Neural cell (in vitro differentiated cells): ENCODE measurements around the gene BTG2. TPM values are rescaled to one million over a fixed set of nuclear protein-coding genes. Genes with fewer than 3 reads are reported as not detected.

ENCODE experiments used
- H2AFZ ChIP-seq: fragments of 200-600, 300-800 bp; sonication (generic), shearing (Covaris generic); 2 replicates; pipeline ENCODE4 v1.6.0; 2014; ENCODE audit warnings: low read depth, mild to moderate bottlenecking, antibody characterized with exemption, low read length, moderate library complexity
- H3F3A ChIP-seq: fragments of 200-600 bp; shearing (Covaris generic); 2 replicates; pipeline ENCODE4 v1.6.1; 2016; ENCODE audit warnings: mild to moderate bottlenecking, moderate library complexity, mixed read lengths, antibody characterized with exemption, low read length; ENCODE audit not compliant: insufficient read depth, poor library complexity, severe bottlenecking
- H3K27ac ChIP-seq: fragments of 200-600, 300-800 bp; sonication (generic), shearing (Covaris generic); 2 replicates; pipeline ENCODE4 v1.5.1; 2014; ENCODE audit warnings: mild to moderate bottlenecking, low read length, moderate library complexity
- H3K27me3 ChIP-seq: fragments of 300-800, 200-600 bp; sonication (generic), shearing (Covaris generic); 2 replicates; pipeline ENCODE4 v1.6.0; 2014; ENCODE audit warnings: mild to moderate bottlenecking, low read depth, low read length, moderate library complexity; ENCODE audit not compliant: insufficient read depth
- H3K36me3 ChIP-seq: fragments of 300-800, 200-600 bp; sonication (generic), shearing (Covaris generic); 2 replicates; pipeline ENCODE4 v1.5.1; 2014; ENCODE audit warnings: mild to moderate bottlenecking, antibody characterized with exemption, low read length, moderate library complexity; ENCODE audit not compliant: insufficient read depth
- H3K4me2 ChIP-seq: fragments of 300-800, 200-600 bp; sonication (generic), shearing (Covaris generic); 2 replicates; pipeline ENCODE4 v1.6.0; 2014; ENCODE audit warnings: mild to moderate bottlenecking, low read length
- H3K4me3 ChIP-seq: fragments of 300-800, 200-600 bp; sonication (generic), shearing (Covaris generic); 2 replicates; pipeline ENCODE4 v1.5.1; 2014; ENCODE audit warnings: mild to moderate bottlenecking, low read length, moderate library complexity
- H3K79me2 ChIP-seq: fragments of 200-600 bp; shearing (Covaris generic); replicated peaks from 2 replicates; pipeline ENCODE4 v1.6.0; 2014; ENCODE audit warnings: mild to moderate bottlenecking, low read length, moderate library complexity; ENCODE audit not compliant: insufficient read depth
- H3K9ac ChIP-seq: fragments of 300-800, 200-600 bp; sonication (generic), shearing (Covaris generic); 2 replicates; pipeline ENCODE4 v1.6.1; 2016; ENCODE audit warnings: mild to moderate bottlenecking, low read length, mixed read lengths
- H3K9me2 ChIP-seq: fragments of 200-600 bp; shearing (Covaris generic); 2 replicates; pipeline ENCODE4 v1.6.1; 2016; ENCODE audit warnings: mild to moderate bottlenecking, low read length, mixed read lengths; ENCODE audit not compliant: insufficient read depth
- H3K9me3 ChIP-seq: fragments of 200-600, 300-800 bp; sonication (generic), shearing (Covaris generic); 2 replicates; pipeline ENCODE4 v1.6.1; 2016; ENCODE audit warnings: mild to moderate bottlenecking, mixed run types, low read length, moderate library complexity, mixed read lengths
- H4K20me1 ChIP-seq: fragments of 200-600 bp; shearing (Covaris generic); 2 replicates; pipeline ENCODE4 v1.6.1; 2016; ENCODE audit warnings: mild to moderate bottlenecking, mixed run types; ENCODE audit not compliant: insufficient read depth
- EP300 ChIP-seq: fragments of 450-650 bp; conservative IDR thresholded peaks from 2 replicates; pipeline ENCODE4 v1.6.1; 2014; ENCODE audit warnings: antibody characterized with exemption, mild to moderate bottlenecking, moderate library complexity; ENCODE audit not compliant: poor library complexity, severe bottlenecking
- EZH2 ChIP-seq: fragments of 200-600, 300-800 bp; shearing (Covaris generic), sonication (generic); IDR thresholded peaks from 2 replicates; pipeline ENCODE4 v1.6.1; 2014; ENCODE audit warnings: antibody characterized with exemption, low read length, borderline replicate concordance, mild to moderate bottlenecking; ENCODE audit not compliant: insufficient read depth, poor library complexity, severe bottlenecking
- MXI1 ChIP-seq: fragments of 450-650 bp; conservative IDR thresholded peaks from 2 replicates; pipeline ENCODE4 v1.6.1; 2014; ENCODE audit warnings: antibody characterized with exemption, mild to moderate bottlenecking; ENCODE audit not compliant: poor library complexity, severe bottlenecking
- POLR2AphosphoS5 ChIP-seq: IDR thresholded peaks from 2 replicates; pipeline ENCODE4 v1.6.1; 2012
- SMC3 ChIP-seq: fragments of 450-650 bp; conservative IDR thresholded peaks from 2 replicates; pipeline ENCODE4 v1.6.1; 2014; ENCODE audit warnings: antibody characterized with exemption, mild to moderate bottlenecking, moderate library complexity; ENCODE audit not compliant: poor library complexity
- TAF1 ChIP-seq: IDR thresholded peaks from 2 replicates; pipeline ENCODE4 v1.6.1; 2012; ENCODE audit warnings: low read depth
- polyA plus RNA-seq: library from polyadenylated mRNA; depleted of rRNA; stranded (reverse); fragments of >200 nt; gene quantifications from 2 replicates; pipeline ENCODE4 v1.2.3, GENCODE V29; 2014
- TF ChIP-seq, protein P1 (sequence below): fragments of 450-650 bp; IDR thresholded peaks from 2 replicates; pipeline ENCODE4 v1.5.1; 2014; ENCODE audit warnings: antibody characterized with exemption, mild to moderate bottlenecking, moderate library complexity; ENCODE audit not compliant: poor library complexity, severe bottlenecking
- TF ChIP-seq, protein P2 (sequence below): IDR thresholded peaks from 2 replicates; pipeline ENCODE4 v1.6.1; 2012; ENCODE audit warnings: borderline replicate concordance

The BTG2 gene
- polyA plus RNA-seq, 1 donor from 2014 or later, result 4.1 TPM

DNA sequence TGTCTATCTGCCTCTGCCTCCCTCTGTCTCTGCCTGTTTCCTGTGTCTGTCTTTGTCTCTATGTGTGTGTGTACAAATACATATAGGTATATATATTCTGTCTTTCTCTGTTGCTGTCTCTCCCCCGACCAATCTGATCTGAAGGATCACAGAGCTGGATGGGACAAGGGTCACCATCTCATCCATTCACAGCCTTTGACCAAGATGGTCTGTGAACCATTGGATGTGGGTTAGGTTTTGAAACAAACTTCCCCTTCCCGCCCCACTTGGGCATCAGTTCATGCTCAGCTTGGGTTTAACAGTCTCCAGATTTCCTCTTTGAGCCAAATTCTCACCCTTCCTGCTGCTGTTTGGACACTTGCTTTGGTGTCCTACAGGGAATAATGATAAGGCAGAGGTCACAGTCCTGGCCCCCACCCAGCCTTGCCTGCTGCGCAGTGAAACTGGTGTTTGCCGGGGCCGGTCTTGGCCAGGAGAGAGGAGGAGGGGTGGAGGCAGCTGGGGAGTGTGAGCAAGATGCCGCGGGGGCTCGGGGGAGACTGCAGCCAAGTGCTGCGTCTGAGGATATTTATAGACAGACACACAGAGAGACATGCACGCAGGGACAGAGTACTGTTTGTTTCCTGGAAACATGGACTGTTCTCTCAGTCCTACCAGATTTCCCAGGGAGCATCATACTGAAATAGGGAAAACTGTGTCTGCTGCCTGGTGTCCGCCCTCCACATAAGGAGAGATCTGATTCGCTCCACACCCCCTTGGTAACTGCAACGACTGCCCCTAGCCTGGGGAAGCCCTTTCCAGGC is 27.0 kb upstream of the BTG2 start:
- Histone ChIP-seq H3K9ac (peak overlapping the region; percentile 44), H3F3A (no peaks in the 10 kb centered on the region), H4K20me1 (no peaks in the 10 kb centered on the region), H3K9me3 (no peaks in the 10 kb centered on the region), H3K79me2 (no peaks in the 10 kb centered on the region), H2AFZ (no peak overlapping the region), H3K4me3 (peak overlapping the region; percentile 32), H3K27me3 (no peaks in the 10 kb centered on the region), H3K4me2 (no peak overlapping the region), H3K9me2 (no peaks in the 10 kb centered on the region), H3K36me3 (no peaks in the 10 kb centered on the region), H3K27ac (peak overlapping the region; percentile 38)
- TF ChIP-seq, protein P1, sequence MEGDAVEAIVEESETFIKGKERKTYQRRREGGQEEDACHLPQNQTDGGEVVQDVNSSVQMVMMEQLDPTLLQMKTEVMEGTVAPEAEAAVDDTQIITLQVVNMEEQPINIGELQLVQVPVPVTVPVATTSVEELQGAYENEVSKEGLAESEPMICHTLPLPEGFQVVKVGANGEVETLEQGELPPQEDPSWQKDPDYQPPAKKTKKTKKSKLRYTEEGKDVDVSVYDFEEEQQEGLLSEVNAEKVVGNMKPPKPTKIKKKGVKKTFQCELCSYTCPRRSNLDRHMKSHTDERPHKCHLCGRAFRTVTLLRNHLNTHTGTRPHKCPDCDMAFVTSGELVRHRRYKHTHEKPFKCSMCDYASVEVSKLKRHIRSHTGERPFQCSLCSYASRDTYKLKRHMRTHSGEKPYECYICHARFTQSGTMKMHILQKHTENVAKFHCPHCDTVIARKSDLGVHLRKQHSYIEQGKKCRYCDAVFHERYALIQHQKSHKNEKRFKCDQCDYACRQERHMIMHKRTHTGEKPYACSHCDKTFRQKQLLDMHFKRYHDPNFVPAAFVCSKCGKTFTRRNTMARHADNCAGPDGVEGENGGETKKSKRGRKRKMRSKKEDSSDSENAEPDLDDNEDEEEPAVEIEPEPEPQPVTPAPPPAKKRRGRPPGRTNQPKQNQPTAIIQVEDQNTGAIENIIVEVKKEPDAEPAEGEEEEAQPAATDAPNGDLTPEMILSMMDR, result no peak
- TF ChIP-seq EP300, result no peak
- no peak for TF ChIP-seq SMC3
- TF ChIP-seq MXI1, result no peak
- no peak for TF ChIP-seq EZH2
- TF ChIP-seq POLR2AphosphoS5, result peak; percentile 31
- TF ChIP-seq, protein P2, sequence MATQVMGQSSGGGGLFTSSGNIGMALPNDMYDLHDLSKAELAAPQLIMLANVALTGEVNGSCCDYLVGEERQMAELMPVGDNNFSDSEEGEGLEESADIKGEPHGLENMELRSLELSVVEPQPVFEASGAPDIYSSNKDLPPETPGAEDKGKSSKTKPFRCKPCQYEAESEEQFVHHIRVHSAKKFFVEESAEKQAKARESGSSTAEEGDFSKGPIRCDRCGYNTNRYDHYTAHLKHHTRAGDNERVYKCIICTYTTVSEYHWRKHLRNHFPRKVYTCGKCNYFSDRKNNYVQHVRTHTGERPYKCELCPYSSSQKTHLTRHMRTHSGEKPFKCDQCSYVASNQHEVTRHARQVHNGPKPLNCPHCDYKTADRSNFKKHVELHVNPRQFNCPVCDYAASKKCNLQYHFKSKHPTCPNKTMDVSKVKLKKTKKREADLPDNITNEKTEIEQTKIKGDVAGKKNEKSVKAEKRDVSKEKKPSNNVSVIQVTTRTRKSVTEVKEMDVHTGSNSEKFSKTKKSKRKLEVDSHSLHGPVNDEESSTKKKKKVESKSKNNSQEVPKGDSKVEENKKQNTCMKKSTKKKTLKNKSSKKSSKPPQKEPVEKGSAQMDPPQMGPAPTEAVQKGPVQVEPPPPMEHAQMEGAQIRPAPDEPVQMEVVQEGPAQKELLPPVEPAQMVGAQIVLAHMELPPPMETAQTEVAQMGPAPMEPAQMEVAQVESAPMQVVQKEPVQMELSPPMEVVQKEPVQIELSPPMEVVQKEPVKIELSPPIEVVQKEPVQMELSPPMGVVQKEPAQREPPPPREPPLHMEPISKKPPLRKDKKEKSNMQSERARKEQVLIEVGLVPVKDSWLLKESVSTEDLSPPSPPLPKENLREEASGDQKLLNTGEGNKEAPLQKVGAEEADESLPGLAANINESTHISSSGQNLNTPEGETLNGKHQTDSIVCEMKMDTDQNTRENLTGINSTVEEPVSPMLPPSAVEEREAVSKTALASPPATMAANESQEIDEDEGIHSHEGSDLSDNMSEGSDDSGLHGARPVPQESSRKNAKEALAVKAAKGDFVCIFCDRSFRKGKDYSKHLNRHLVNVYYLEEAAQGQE, result peak; percentile 40

DNA sequence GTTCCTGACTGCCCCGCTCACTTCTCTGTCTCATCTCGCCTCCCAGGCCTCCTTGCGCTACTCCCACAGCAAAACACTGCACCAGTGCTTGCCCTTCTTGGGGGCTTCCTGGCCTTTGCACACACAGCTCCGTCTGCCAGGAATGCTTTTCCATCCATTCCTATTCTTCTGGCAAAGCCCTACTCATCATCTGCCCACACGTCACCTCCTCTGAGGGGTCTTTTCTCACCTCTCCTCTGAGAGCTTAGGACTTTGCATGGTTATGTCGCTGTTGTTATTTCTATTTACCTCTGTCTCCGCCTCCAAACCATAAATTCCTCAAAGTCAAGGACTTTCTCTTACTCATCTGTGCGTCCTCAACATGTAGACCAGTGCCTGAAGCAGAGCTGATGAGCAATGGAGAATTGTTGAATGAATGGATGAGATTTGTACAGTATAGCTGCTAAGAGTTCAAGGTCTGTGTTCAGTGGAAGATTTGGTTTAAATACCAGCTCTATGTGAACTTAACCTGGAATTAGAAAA is 26.4 kb upstream of the BTG2 start:
- Histone ChIP-seq H4K20me1 (no peaks in the 10 kb centered on the region), H3K27ac (peak overlapping the region; percentile 38), H3K9me3 (no peaks in the 10 kb centered on the region), H3K4me3 (no peak overlapping the region), H3F3A (no peaks in the 10 kb centered on the region), H3K36me3 (no peaks in the 10 kb centered on the region), H3K9ac (peak overlapping the region; percentile 44), H2AFZ (no peak overlapping the region), H3K4me2 (no peak overlapping the region), H3K27me3 (no peaks in the 10 kb centered on the region), H3K79me2 (no peaks in the 10 kb centered on the region), H3K9me2 (no peaks in the 10 kb centered on the region)
- TF ChIP-seq, protein P1, result no peak
- TF ChIP-seq EZH2, result no peak
- TF ChIP-seq TAF1, result no peak
- no peak for TF ChIP-seq SMC3
- no peak for TF ChIP-seq EP300
- TF ChIP-seq POLR2AphosphoS5, result peak; percentile 3
- TF ChIP-seq MXI1, result no peak
